Measurements from ENCODE around the gene HOXC5.

DNA sequence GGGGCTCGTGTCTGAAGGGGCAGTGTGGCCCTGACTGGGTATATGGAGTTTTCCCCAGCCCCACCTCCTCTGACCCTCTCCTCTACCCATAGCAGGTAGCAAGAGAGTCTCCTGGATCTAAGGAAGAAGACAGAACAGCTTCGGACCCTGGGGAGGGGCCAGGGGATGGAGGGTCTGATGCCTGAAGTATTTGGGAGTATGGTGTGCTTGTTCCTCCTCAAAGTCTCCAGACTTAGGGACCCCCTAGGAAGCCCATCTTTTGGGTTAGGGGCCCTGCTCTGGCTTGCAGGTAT lies 24.6 kb upstream of the HOXC5 start:
- TF ChIP-seq, protein P1, sequence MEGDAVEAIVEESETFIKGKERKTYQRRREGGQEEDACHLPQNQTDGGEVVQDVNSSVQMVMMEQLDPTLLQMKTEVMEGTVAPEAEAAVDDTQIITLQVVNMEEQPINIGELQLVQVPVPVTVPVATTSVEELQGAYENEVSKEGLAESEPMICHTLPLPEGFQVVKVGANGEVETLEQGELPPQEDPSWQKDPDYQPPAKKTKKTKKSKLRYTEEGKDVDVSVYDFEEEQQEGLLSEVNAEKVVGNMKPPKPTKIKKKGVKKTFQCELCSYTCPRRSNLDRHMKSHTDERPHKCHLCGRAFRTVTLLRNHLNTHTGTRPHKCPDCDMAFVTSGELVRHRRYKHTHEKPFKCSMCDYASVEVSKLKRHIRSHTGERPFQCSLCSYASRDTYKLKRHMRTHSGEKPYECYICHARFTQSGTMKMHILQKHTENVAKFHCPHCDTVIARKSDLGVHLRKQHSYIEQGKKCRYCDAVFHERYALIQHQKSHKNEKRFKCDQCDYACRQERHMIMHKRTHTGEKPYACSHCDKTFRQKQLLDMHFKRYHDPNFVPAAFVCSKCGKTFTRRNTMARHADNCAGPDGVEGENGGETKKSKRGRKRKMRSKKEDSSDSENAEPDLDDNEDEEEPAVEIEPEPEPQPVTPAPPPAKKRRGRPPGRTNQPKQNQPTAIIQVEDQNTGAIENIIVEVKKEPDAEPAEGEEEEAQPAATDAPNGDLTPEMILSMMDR (IDR thresholded peaks at IDR 0.05) = no peak
- TF ChIP-seq POLR2A (IDR thresholded peaks at IDR 0.05) = no peak

All from testis (tissue), 2 donors.